T-cell (primary cell): ENCODE results near the gene ZSWIM6. TPM values are rescaled to one million over a fixed set of nuclear protein-coding genes. Genes with fewer than 3 reads are reported as not detected.
A peak's percentile ranks its signal among the peaks of the same experiment; 100 is the strongest.

Source experiments
- ATAC-seq, 4 experiments: fragments of 200-7000 bp in 3 of 4; fragments of 150-1000 bp in 1 of 4; cut with Tn5 transposase; replicated peaks in 1 of 4; 1 replicate in 3 of 4; 2 replicates in 1 of 4; pipeline ENCODE4 v1.10.0; 2021; ENCODE audit warnings: moderate library complexity in 3 of 4, mild to moderate bottlenecking in 2 of 4, moderate number of reproducible peaks in 1 of 4
- CTCF ChIA-PET, 2 donors: fragments of 300-600 bp; sonication (Branson Sonifier 250); formaldehyde crosslinking; loops; one replicate each; lab custom pipeline; 2022; ENCODE audit warnings: antibody characterized with exemption in 2 of 2; lab: Charles Lee
- POLR2A ChIA-PET, 2 donors: fragments of 300-600 bp; sonication (Branson Sonifier 250); formaldehyde crosslinking; loops; one replicate each; lab custom pipeline; 2022; ENCODE audit warnings: antibody characterized with exemption in 2 of 2; lab: Charles Lee
- DNase-seq, 35 experiments: peaks; one replicate each; pipeline versions ENCODE4 v3.0.0 to v3.0.0-alpha.2; 2013 to 2023
- H3K27ac ChIP-seq: one replicate; pipeline ENCODE4 v1.5.1; 2013; ENCODE audit warnings: low read length
- H3K27me3 ChIP-seq, 2 experiments: replicated peaks in 1 of 2; 1 replicate in 1 of 2; 2 replicates in 1 of 2; pipeline versions ENCODE4 v1.6.1 to v1.7.0; 2013; ENCODE audit warnings: low read length in 1 of 2, mixed read lengths in 1 of 2; ENCODE audit not compliant: control insufficient read depth in 2 of 2, insufficient read depth in 2 of 2; ENCODE audit errors: extremely low read depth in 1 of 2
- H3K36me3 ChIP-seq, 2 donors: 1 replicate in 1 of 2; 2 replicates in 1 of 2; pipeline versions ENCODE4 v1.6.1 to v1.7.0; 2013; ENCODE audit warnings: low read length in 1 of 2; ENCODE audit not compliant: control insufficient read depth in 2 of 2, insufficient read depth in 1 of 2; ENCODE audit errors: extremely low read depth in 1 of 2
- H3K4me1 ChIP-seq, 2 experiments: 1 replicate in 1 of 2; 2 replicates in 1 of 2; pipeline versions ENCODE4 v1.6.1 to v1.7.0; 2013; ENCODE audit warnings: low read length in 2 of 2, mixed read lengths in 1 of 2; ENCODE audit not compliant: insufficient read depth in 2 of 2, control insufficient read depth in 1 of 2; ENCODE audit errors: extremely low read depth in 1 of 2
- H3K4me3 ChIP-seq, 2 donors: 1 replicate in 1 of 2; 2 replicates in 1 of 2; pipeline versions ENCODE4 v1.5.1 to v1.7.0; 2013; ENCODE audit warnings: mild to moderate bottlenecking in 2 of 2, low read length in 1 of 2, moderate library complexity in 1 of 2; ENCODE audit not compliant: control insufficient read depth in 1 of 2; ENCODE audit errors: extremely low read depth in 1 of 2
- H3K9me3 ChIP-seq: 2 replicates; pipeline ENCODE4 v1.7.0; 2013
- H3K27ac Mint-ChIP-seq, 2 donors: one replicate each; pipeline ENCODE4 v1.8.0; 2020 to 2021; ENCODE audit warnings: mild to moderate bottlenecking in 2 of 2, mixed read lengths in 2 of 2
- H3K27me3 Mint-ChIP-seq, 2 donors: one replicate each; pipeline ENCODE4 v1.8.0; 2021 to 2022; ENCODE audit warnings: mixed read lengths in 2 of 2
- H3K36me3 Mint-ChIP-seq: one replicate; pipeline ENCODE4 v1.8.0; 2021; ENCODE audit warnings: mixed read lengths
- H3K4me1 Mint-ChIP-seq, 3 donors: one replicate each; pipeline ENCODE4 v1.8.0; 2020 to 2022; ENCODE audit warnings: mixed read lengths in 3 of 3, mild to moderate bottlenecking in 1 of 3
- H3K4me3 Mint-ChIP-seq, 3 donors: one replicate each; pipeline ENCODE4 v1.8.0; 2020 to 2022; ENCODE audit warnings: mild to moderate bottlenecking in 3 of 3, mixed read lengths in 3 of 3, moderate library complexity in 3 of 3
- H3K9me3 Mint-ChIP-seq, 3 donors: one replicate each; pipeline ENCODE4 v1.8.0; 2020 to 2022; ENCODE audit warnings: mixed read lengths in 3 of 3
- WGBS: methylation state at CpG from one replicate; pipeline ENCODE4 v1.1.5; 2013; ENCODE audit warnings: missing lambda C conversion rate; ENCODE audit not compliant: insufficient coverage; 5-methylcytosine and 5-hydroxymethylcytosine counted together
- total RNA-seq, 35 experiments: library from RNA in 6 of 35; stranded (reverse) in 6 of 35; fragments of 120-200 nt in 1 of 35; gene quantifications; one replicate each; pipeline versions ENCODE4 v1.2.1 to v1.2.4 and lab custom pipeline; 2013 to 2026

ZSWIM6 gene
- total RNA-seq, 5 donors from 2014 or later (not counting 1 experiment from before 2014, with no cell fraction given): 8.3 to 11.3 (median 10.1) TPM

DNA sequence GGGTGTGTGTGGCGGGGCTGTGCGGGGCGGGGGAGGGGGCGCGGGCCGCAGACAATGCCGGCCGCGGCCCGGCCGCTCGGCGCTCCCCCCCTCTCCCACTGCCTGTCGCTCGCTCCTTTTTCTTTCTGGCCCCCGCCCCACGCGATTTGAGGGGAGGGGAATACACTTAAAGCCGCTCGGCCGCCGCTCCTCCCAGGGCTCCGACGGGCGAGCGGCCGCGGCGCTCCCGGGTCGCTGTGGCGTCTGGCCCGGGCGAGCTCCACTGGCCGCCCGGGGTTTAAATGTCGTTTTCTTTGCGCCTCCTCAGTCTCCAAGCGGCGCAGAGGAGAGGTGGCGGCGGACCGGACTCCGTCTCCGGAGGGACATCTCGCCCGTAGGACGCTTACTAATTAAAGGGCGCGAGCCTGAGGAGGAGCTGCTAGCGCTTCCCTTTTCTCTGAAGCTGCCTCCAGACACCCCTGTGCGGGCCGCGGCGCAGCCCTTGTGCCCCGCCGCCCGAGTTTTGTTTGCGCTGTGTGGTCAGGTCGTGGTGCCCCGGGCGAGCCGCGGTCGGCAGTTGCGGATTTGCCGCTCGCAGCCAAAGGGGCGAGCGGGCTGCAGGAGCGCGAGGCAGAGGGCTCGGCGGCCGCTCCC lies 1.4 kb downstream of the ZSWIM6 start:
- peaks cover 45 to 54% (median 46%) of the 10 kb centered on the region in 3 donors for H3K4me1 Mint-ChIP-seq
- peak in 17 of 35 experiments; percentile 4 to 44 (median 18) for DNase-seq
- H3K27me3 Mint-ChIP-seq: peaks cover 0 to 11% of the 10 kb centered on the region in 2 donors
- H3K9me3 ChIP-seq: no peaks in the 10 kb centered on the region
- peaks cover 0 to 11% of the 10 kb centered on the region in 2 experiments for H3K27me3 ChIP-seq
- no peaks in the 10 kb centered on the region for H3K36me3 ChIP-seq
- no peak for ATAC-seq
- peaks cover 6 to 20% of the 10 kb centered on the region in 2 experiments for H3K4me1 ChIP-seq
- no peaks in the 10 kb centered on the region for H3K9me3 Mint-ChIP-seq
- CTCF ChIA-PET: interaction anchor here in 1 of 2 donors (0.5 kb wide), 1 partner anchor 51 kb away, joined by 4 read pairs; no protein-coding TSS in a partner anchor
- H3K27ac ChIP-seq: no peak overlapping the region
- H3K4me3 Mint-ChIP-seq: peak overlapping the region; percentile 84 to 95 (median 85)
- H3K36me3 Mint-ChIP-seq: peaks cover 14% of the 10 kb centered on the region
- peak overlapping the region; percentile 76 to 81 for H3K4me3 ChIP-seq
- under 1% methylated on average over 64 of the region's 75 CpGs for WGBS
- peak overlapping the region in 1 of 2 donors; percentile 39 for H3K27ac Mint-ChIP-seq
- POLR2A ChIA-PET: interaction anchor here (0.6 to 1.0 kb wide), 2 partner anchors 33 to 75 kb away, joined by 3 to 4 read pairs; no protein-coding TSS in a partner anchor

DNA sequence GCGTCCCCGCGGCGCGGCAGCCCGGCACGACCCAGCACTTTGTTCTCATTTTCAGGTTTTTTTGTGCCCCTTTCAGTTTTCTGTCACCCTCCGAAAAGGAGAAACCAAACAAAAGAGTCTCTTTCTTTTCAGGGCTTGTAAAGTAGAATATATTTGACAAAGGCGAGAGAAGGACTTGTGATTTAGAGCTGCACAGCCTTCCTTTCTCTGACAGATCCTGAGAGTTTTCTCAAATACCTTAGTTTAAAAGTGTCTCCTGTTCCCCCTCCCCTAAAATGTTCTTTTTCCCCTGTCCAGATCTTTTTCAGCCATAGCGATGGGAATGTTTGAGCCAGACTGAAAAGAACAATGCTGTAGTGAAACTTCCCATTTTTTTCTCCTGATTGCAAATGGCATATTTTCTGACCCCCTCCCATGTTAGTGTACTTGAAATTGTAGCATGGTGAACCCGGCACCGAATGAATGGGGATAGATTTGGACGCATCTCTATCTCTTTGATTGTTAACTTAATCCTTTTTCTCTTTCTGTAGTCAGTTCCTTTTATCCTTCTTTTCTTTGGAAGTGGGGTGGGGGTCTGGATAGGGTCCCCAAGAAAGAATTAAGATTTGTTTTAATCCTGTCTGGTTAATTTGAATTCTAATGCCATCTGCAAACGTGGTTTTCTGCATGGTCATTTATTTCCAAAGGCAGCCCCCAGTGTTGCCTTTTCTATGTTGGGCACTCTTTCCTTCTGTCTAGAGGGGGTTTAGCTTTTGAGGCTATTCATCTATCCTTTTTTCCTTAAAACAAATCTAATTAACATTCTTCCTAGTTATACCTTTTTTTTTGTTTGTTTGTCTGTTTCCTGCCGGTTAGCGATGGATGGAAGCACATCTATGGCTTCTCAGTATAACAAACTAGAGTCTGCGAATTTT lies 2.2 kb downstream of the ZSWIM6 start:
- peak overlapping the region; percentile 84 to 95 (median 85) for H3K4me3 Mint-ChIP-seq
- DNase-seq (no peak), ATAC-seq (no peak)
- Histone ChIP-seq H3K4me1 (peaks cover 6 to 20% of the 10 kb centered on the region in 2 experiments), H3K9me3 (no peaks in the 10 kb centered on the region), H3K27me3 (peaks cover 0 to 8% of the 10 kb centered on the region in 2 experiments), H3K27ac (no peak overlapping the region), H3K4me3 (peak overlapping the region; percentile 76 to 81), H3K36me3 (no peaks in the 10 kb centered on the region)
- POLR2A ChIA-PET: interaction anchor here in 1 of 2 donors (1.0 kb wide), 1 partner anchor 74 kb away, joined by 4 read pairs; no protein-coding TSS in a partner anchor
- H3K27ac Mint-ChIP-seq: peak overlapping the region; percentile 48 to 70
- 5% methylated on average over 8 of the region's 17 CpGs for WGBS
- peaks cover 0 to 3% of the 10 kb centered on the region in 2 donors for H3K27me3 Mint-ChIP-seq
- peaks cover 14% of the 10 kb centered on the region for H3K36me3 Mint-ChIP-seq
- H3K9me3 Mint-ChIP-seq: no peaks in the 10 kb centered on the region
- CTCF ChIA-PET: interaction anchor here (0.5 to 0.7 kb wide), 3 partner anchors 50 to 361 kb away, joined by 3 to 4 read pairs (median 3); no protein-coding TSS in a partner anchor
- H3K4me1 Mint-ChIP-seq: peaks cover 40 to 53% (median 42%) of the 10 kb centered on the region in 3 donors

DNA sequence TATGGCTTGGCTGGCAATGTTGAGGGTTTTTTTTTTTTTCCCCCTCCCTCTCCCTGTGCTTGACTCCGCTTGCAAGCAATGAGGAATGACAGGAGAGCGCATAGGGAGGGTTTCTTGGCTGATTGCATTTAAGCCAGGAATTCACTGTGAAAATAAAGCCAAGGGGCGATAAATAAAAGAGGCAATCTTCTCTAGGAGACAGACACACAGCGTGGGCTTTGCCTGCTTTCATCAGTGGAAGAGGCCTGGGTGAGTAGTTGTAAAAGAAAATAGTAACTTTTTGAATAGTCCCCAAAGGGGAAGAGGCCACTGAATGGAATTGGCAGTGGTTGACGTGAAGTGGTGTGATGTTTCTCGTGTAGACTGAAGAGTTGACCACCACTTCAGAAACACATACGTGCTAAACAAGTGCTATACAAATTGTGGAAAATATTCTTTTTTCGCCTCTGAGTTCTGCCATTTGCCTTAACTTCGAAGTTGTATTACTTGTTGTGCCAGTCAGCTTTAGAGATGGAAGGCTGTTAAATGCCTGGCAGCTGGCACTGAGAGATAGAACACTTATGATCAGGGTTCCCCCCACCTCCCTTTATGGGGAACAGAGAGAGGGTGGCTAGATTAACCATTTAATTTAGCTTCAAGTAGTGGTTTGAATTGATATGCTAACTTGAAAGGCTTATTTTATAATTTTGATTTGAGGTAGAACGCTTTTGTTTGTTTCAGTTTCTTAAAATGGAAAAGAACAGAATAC lies 3.0 kb downstream of the ZSWIM6 start:
- no peaks in the 10 kb centered on the region for H3K9me3 ChIP-seq
- peaks cover 0 to 2% of the 10 kb centered on the region in 2 experiments for H3K27me3 ChIP-seq
- no peak for ATAC-seq
- no peaks in the 10 kb centered on the region for H3K9me3 Mint-ChIP-seq
- POLR2A ChIA-PET: interaction anchor here in 1 of 2 donors (0.5 kb wide), 1 partner anchor 380 kb away, joined by 5 read pairs; no protein-coding TSS in a partner anchor
- H3K4me3 Mint-ChIP-seq: peak overlapping the region; percentile 84 to 95 (median 85)
- 100% methylated on average over 3 of the region's 10 CpGs for WGBS
- peaks cover 14% of the 10 kb centered on the region for H3K36me3 Mint-ChIP-seq
- H3K4me1 Mint-ChIP-seq: peaks cover 36 to 49% (median 36%) of the 10 kb centered on the region in 3 donors
- no peak for DNase-seq
- H3K36me3 ChIP-seq: no peaks in the 10 kb centered on the region
- H3K27me3 Mint-ChIP-seq: no peaks in the 10 kb centered on the region
- no peak overlapping the region for H3K4me3 ChIP-seq
- H3K27ac ChIP-seq: no peak overlapping the region
- H3K4me1 ChIP-seq: peaks cover 6 to 19% of the 10 kb centered on the region in 2 experiments
- peak overlapping the region in 1 of 2 donors; percentile 12 for H3K27ac Mint-ChIP-seq
- CTCF ChIA-PET: interaction anchor here in 1 of 2 donors (0.7 kb wide), 1 partner anchor 248 kb away, joined by 3 read pairs; no protein-coding TSS in a partner anchor

DNA sequence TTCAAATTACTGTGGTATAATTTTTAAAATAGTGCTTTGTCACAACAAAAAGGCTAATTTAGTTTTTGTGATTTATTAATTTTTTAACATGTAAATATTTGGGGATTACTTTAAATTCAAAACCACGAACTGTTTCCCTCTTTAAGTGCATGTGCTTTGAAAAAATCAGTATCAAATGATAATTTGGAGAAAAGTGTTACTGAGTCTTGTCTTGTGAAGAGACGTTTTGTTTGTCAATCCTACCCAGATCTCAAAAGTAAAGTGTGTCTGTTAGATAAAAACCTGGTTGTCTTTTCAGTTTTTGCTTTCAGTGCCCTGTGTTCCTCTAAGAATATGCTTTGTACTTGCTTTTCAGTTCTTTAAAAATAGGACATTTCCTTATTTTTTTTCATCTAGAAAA lies 7.7 kb downstream of the ZSWIM6 start:
- H3K27me3 ChIP-seq: no peaks in the 10 kb centered on the region
- Mint-ChIP-seq H3K4me1 (peaks cover 52 to 72% (median 56%) of the 10 kb centered on the region in 3 donors), H3K4me3 (no peak overlapping the region), H3K36me3 (peaks cover 14% of the 10 kb centered on the region), H3K27me3 (no peaks in the 10 kb centered on the region), H3K27ac (no peak overlapping the region), H3K9me3 (no peaks in the 10 kb centered on the region)
- no peaks in the 10 kb centered on the region for H3K36me3 ChIP-seq
- ChIA-PET POLR2A (interaction anchor here in 1 of 2 donors (1.1 kb wide), 1 partner anchor 8 kb away, joined by 5 read pairs; no protein-coding TSS in a partner anchor), CTCF (interaction anchor here in 1 of 2 donors (0.6 kb wide), 1 partner anchor 71 kb away, joined by 8 read pairs; no protein-coding TSS in a partner anchor)
- DNase-seq (no peak), ATAC-seq (no peak)
- H3K27ac ChIP-seq: no peak overlapping the region
- 80% methylated on average over 1 of the region's 2 CpGs for WGBS
- peaks cover 0 to 4% of the 10 kb centered on the region in 2 experiments for H3K4me1 ChIP-seq
- no peak overlapping the region for H3K4me3 ChIP-seq
- no peaks in the 10 kb centered on the region for H3K9me3 ChIP-seq

DNA sequence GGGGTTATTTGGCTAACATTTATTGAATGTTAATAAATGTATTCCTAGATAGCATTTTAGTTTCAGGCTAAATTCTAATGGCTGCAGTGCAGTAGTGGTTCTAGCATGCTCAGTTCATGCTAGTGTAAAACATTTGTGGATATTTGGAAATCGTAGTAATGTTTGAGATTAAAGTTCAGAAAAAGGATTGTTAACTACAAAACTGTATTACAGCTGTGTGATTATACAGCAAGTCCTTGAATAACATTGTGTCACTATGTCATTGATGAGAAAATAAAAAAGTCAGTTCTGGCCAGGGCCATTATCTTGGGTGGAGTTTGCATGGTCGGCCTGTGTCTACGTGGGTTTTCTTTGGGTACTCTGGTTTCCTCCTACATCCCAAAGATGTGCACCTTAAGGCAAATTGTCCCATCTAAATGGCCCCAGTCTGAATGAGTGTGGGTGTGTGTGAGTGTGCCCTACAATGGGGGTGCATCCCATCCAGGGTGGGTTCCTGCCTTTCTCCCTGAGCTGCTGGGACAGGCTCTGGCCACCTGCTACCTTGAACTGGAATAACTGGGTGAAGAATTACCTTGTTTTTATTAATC lies 8.8 kb downstream of the ZSWIM6 start:
- peaks cover 14% of the 10 kb centered on the region for H3K36me3 Mint-ChIP-seq
- peaks cover 51 to 64% (median 54%) of the 10 kb centered on the region in 3 donors for H3K4me1 Mint-ChIP-seq
- Histone ChIP-seq H3K27me3 (no peaks in the 10 kb centered on the region), H3K36me3 (no peaks in the 10 kb centered on the region), H3K27ac (no peak overlapping the region), H3K4me1 (no peaks in the 10 kb centered on the region), H3K4me3 (no peak overlapping the region), H3K9me3 (no peaks in the 10 kb centered on the region)
- H3K27me3 Mint-ChIP-seq: no peaks in the 10 kb centered on the region
- DNase-seq (no peak), ATAC-seq (peak in 1 of 4 experiments; percentile 10)
- ChIA-PET CTCF (interaction anchor here in 1 of 2 donors (0.7 kb wide), 1 partner anchor 66 kb away, joined by 3 read pairs; no protein-coding TSS in a partner anchor), POLR2A (interaction anchor here in 1 of 2 donors (1.1 kb wide), 1 partner anchor 9 kb away, joined by 5 read pairs; the partner anchor contains the start of gene ZSWIM6)
- H3K9me3 Mint-ChIP-seq: no peaks in the 10 kb centered on the region
- no CpG with 5 or more reads among the region's 3 CpGs for WGBS
- no peak overlapping the region for H3K4me3 Mint-ChIP-seq
- H3K27ac Mint-ChIP-seq: no peak overlapping the region
